Measurements from ENCODE around the gene EFCAB6. TPM values are rescaled to one million over a fixed set of nuclear protein-coding genes. Genes with fewer than 3 reads are reported as not detected.

The EFCAB6 gene
- total and polyA plus RNA-seq, 2 of the 4 experiments (the other 2 are of a cell fraction): 0.44 to 1.1 TPM

DNA sequence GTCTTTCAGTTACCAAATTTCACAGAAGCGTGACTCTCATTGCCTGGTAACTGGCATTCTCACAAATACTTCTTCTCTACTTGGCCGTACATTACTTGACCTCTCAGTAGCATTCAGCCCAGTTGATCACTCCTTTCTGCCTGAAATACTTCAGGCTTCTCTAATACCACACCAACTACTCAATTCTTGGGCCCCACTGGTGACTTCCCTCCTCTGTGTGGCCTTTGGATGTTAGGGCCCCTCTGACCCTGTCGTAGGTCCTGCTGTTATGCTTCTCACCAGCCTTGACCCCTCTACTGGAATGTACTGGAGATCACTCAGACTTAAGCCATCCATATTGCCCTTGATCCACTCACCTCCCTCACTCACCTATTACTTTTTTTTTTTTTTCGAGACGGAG is 2.2 kb upstream of the EFCAB6 start:
- H2AK9ac ChIP-seq (replicated peaks; ENCODE audit: low read depth, low read length, poor library complexity): no peak overlapping the region
- dilution Hi-C loops (cut with HindIII; ENCODE audit: low sequenced_read_pairs, unreplicated experiment) (no loop called here), intact Hi-C loops (cut with micrococcal nuclease) (loop anchor here (5.0 kb wide), 1 partner anchor 552 kb away; no protein-coding TSS in a partner anchor), in situ Hi-C loops (cut with MboI; ENCODE audit: low sequenced_read_pairs) (no loop called here)
- H4K91ac ChIP-seq (ENCODE audit: insufficient read depth, low read depth, low read length): no peak overlapping the region
- no peak overlapping the region for H3K18ac ChIP-seq (ENCODE audit: low read depth, low read length)
- H2BK120ac ChIP-seq (ENCODE audit: low read depth, low read length): no peak overlapping the region
- H2AK5ac ChIP-seq (ENCODE audit: low read depth, low read length): no peak overlapping the region
- 100% methylated on average over 2 of the region's 5 CpGs; no CpG with 5 or more reads in 1 of the 2 experiments for WGBS, 2 experiments (ENCODE audit: extremely low coverage in 2 of 2, insufficient read length in 1 of 2)
- H3K9ac ChIP-seq (ENCODE audit: low read depth, low read length): no peak overlapping the region
- H3K4me2 ChIP-seq (ENCODE audit: low read depth, low read length): no peak overlapping the region
- ChIA-PET CTCF (no interaction called here), POLR2A (ENCODE audit: unreplicated experiment) (no interaction called here)
- no peaks in the 10 kb centered on the region for H3K9me3 ChIP-seq (ENCODE audit: control insufficient read depth, insufficient read depth, low read length)
- no peak overlapping the region for H2BK15ac ChIP-seq (ENCODE audit: low read depth, low read length)
- no peak overlapping the region for H2BK5ac ChIP-seq (ENCODE audit: low read depth, low read length, poor library complexity, severe bottlenecking)
- H3K36me3 ChIP-seq (ENCODE audit: control insufficient read depth, insufficient read depth, low read length): no peaks in the 10 kb centered on the region
- H3K27ac ChIP-seq (ENCODE audit: insufficient read depth, low read length): no peak overlapping the region
- peaks cover 6% of the 10 kb centered on the region for H3K4me1 ChIP-seq (ENCODE audit: control insufficient read depth, insufficient read depth, low read length)
- H3K14ac ChIP-seq (replicated peaks; ENCODE audit: low read depth, low read length): no peak overlapping the region
- H4K8ac ChIP-seq (ENCODE audit: low read depth in 2 of 2, low read length in 2 of 2): no peak overlapping the region
- no peak overlapping the region for H4K5ac ChIP-seq (ENCODE audit: low read depth, low read length)
- H3K27me3 ChIP-seq (ENCODE audit: control insufficient read depth, insufficient read depth, low read length): no peaks in the 10 kb centered on the region
- TF ChIP-seq, protein P1, sequence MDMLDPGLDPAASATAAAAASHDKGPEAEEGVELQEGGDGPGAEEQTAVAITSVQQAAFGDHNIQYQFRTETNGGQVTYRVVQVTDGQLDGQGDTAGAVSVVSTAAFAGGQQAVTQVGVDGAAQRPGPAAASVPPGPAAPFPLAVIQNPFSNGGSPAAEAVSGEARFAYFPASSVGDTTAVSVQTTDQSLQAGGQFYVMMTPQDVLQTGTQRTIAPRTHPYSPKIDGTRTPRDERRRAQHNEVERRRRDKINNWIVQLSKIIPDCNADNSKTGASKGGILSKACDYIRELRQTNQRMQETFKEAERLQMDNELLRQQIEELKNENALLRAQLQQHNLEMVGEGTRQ (IDR thresholded peaks at IDR 0.05; ENCODE audit: low read depth, low read length): no peak
- TF ChIP-seq FOS (IDR thresholded peaks at IDR 0.05; ENCODE audit: low read depth, low read length): no peak
- TF ChIP-seq, protein P2, sequence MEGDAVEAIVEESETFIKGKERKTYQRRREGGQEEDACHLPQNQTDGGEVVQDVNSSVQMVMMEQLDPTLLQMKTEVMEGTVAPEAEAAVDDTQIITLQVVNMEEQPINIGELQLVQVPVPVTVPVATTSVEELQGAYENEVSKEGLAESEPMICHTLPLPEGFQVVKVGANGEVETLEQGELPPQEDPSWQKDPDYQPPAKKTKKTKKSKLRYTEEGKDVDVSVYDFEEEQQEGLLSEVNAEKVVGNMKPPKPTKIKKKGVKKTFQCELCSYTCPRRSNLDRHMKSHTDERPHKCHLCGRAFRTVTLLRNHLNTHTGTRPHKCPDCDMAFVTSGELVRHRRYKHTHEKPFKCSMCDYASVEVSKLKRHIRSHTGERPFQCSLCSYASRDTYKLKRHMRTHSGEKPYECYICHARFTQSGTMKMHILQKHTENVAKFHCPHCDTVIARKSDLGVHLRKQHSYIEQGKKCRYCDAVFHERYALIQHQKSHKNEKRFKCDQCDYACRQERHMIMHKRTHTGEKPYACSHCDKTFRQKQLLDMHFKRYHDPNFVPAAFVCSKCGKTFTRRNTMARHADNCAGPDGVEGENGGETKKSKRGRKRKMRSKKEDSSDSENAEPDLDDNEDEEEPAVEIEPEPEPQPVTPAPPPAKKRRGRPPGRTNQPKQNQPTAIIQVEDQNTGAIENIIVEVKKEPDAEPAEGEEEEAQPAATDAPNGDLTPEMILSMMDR (conservative IDR thresholded peaks at IDR 0.05; ENCODE audit: low read depth, low read length): no peak
- TF ChIP-seq MAFK (IDR thresholded peaks at IDR 0.05; ENCODE audit: low read depth, low read length): no peak
- no peak for TF ChIP-seq SMC3 (IDR thresholded peaks at IDR 0.05; ENCODE audit: low read depth, low read length)
- TF ChIP-seq RFX5 (IDR thresholded peaks at IDR 0.05; ENCODE audit: low read depth, low read length): no peak
- TF ChIP-seq NFE2L2 (IDR thresholded peaks at IDR 0.05; ENCODE audit: low read depth, low read length): no peak
- TF ChIP-seq, protein P3, sequence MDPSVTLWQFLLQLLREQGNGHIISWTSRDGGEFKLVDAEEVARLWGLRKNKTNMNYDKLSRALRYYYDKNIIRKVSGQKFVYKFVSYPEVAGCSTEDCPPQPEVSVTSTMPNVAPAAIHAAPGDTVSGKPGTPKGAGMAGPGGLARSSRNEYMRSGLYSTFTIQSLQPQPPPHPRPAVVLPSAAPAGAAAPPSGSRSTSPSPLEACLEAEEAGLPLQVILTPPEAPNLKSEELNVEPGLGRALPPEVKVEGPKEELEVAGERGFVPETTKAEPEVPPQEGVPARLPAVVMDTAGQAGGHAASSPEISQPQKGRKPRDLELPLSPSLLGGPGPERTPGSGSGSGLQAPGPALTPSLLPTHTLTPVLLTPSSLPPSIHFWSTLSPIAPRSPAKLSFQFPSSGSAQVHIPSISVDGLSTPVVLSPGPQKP (IDR thresholded peaks at IDR 0.05; ENCODE audit: borderline replicate concordance, low read depth, low read length): no peak
- TF ChIP-seq RCOR1 (IDR thresholded peaks at IDR 0.05; ENCODE audit: insufficient replicate concordance, low read length): no peak
- no peak for TF ChIP-seq RAD21 (IDR thresholded peaks at IDR 0.05; ENCODE audit: low read length)
- no peak for TF ChIP-seq CEBPB (IDR thresholded peaks at IDR 0.05; ENCODE audit: low read depth, low read length)
- TF ChIP-seq POLR2A (IDR thresholded peaks at IDR 0.05; ENCODE audit: low read depth, low read length): no peak
- no peak for TF ChIP-seq BHLHE40 (IDR thresholded peaks at IDR 0.05; ENCODE audit: low read depth, low read length)
- TF ChIP-seq MXI1 (IDR thresholded peaks at IDR 0.05; ENCODE audit: borderline replicate concordance, low read depth, low read length): no peak
- TF ChIP-seq MAZ (IDR thresholded peaks at IDR 0.05; ENCODE audit: borderline replicate concordance, low read depth, low read length): no peak
- no peak for TF ChIP-seq CHD1 (IDR thresholded peaks at IDR 0.05; ENCODE audit: low read depth, low read length)
- H3K79me1 ChIP-seq (ENCODE audit: low read depth in 1 of 2, low read length in 2 of 2): peaks cover 12 to 23% of the 10 kb centered on the region in 2 experiments
- no peak for DNase-seq
- H3K4ac ChIP-seq (ENCODE audit: low read depth, low read length): no peak overlapping the region
- peaks cover 7% of the 10 kb centered on the region for H3K9me1 ChIP-seq (ENCODE audit: insufficient read depth, low read length)
- H3K23ac ChIP-seq (ENCODE audit: low read depth, low read length): no peak overlapping the region
- ATAC-seq (ENCODE audit: low read depth): no peak
- H4K20me1 ChIP-seq (ENCODE audit: insufficient read depth, low read length): no peaks in the 10 kb centered on the region
- H2BK20ac ChIP-seq (ENCODE audit: low read depth, low read length): no peak overlapping the region
- H2AFZ ChIP-seq (replicated peaks; ENCODE audit: low read length, poor library complexity): no peak overlapping the region
- BruUV-seq (replicated peaks): no TSS peak
- no peak overlapping the region for H3K56ac ChIP-seq (ENCODE audit: extremely low read depth, insufficient read depth, low read length)
- H3K4me3 ChIP-seq (ENCODE audit: insufficient read depth, low read depth, low read length): no peak overlapping the region
